GM19193 (cell line): ENCODE results near the gene PHF21A.
A peak's percentile ranks its signal among the peaks of the same experiment; 100 is the strongest.

Experiments used
- POLR2A ChIP-seq: IDR thresholded peaks from 4 replicates; pipeline ENCODE4 v1.6.1; 2011; ENCODE audit not compliant: insufficient read depth, insufficient read length; ENCODE audit errors: extremely low read depth

The PHF21A gene

DNA sequence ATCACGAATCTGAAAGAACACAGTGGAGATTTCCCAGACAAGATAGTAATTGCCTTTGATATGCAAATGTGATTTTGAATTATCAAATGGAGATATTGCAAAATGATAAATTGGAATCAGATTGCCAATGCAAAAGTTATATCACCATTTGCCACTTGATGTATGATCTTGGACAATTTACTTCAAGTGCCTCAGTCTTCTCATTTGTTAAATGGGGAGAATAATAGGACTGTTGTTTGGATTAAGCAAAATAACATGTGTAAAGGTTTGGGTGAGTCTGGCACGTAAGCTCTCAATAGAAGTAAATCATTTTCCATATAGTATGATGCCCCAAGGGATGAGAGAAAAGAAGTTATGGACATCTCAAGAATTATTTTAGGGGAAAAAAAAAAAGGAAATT lies 7.9 kb upstream of the PHF21A start:
- no peak for TF ChIP-seq POLR2A

DNA sequence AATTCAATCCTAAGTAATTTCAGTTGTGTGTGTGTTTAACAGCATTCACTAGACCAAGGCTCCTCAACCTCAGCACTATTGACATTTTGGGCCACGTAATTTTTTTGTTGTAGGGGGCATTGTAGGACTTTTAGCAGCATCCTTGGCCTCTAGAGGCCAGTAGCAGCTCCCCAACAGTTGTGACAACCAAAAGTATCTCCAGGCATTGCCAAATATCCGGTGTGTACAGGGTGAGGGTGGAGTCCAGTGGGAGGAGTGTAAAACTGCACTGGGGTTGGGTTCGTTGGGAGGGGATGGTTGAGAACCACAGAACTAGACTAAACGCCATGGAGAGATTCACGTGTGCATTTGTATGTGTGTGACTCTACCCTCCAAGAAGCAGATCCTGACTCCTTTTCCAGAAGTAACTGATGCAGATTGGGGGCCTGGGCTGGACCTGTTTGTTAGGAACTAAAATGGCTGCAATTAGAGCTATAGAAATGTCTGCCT lies 5.9 kb upstream of the PHF21A start:
- no peak for TF ChIP-seq POLR2A

DNA sequence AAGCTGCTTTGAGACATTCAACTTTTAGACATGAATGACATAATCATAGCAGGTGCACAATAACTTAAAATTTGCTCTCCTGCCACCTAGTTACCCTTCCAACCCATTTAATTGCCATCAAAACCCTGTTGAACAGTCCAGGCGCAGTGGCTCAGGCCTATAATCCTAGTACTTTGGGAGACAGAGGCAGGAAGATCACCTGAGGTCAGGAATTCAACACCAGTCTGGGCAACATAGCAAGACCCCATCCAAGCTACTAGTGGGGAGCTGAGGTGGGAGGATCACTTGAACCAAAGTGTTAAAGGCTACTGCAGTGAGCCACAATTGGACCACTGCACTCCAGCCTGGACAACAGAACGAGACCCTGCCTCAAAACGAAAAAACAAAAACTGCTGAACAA lies 4.0 kb upstream of the PHF21A start:
- no peak for TF ChIP-seq POLR2A

DNA sequence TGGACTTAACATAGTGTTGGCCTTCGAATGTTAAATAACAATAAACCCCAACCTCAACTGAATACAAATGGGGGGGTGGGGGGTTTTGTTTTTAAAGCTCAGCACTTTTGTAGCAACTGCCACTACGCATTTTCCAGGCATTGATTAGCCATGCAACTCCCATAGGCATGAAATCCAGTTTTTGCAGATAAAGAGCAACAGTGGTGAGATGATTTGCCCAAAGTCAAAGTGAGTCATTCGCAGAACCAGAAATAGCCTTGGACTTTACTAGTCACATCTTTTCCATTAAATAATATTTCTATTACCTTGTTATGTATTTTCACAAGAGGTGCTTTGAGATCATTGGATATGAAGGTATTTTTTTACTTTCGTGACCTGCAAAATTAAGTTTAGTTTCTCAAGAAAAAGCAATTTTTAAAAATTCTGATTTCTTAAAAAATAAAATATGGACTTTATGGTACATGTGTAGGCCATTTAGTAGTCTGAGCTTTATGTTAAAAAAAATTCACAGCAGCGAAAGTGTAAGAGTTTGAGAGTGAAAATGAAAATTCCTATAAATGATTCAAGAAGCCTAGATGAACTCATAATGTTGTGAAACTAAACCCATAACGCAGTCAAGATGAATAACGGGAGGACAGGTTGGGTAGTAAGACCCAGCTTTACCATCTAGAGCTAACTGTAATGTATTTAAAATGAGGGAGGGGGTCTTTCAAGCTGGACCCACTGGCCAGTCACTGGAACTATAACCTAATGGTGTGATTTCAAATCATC lies 1.9 kb upstream of the PHF21A start:
- no peak for TF ChIP-seq POLR2A

DNA sequence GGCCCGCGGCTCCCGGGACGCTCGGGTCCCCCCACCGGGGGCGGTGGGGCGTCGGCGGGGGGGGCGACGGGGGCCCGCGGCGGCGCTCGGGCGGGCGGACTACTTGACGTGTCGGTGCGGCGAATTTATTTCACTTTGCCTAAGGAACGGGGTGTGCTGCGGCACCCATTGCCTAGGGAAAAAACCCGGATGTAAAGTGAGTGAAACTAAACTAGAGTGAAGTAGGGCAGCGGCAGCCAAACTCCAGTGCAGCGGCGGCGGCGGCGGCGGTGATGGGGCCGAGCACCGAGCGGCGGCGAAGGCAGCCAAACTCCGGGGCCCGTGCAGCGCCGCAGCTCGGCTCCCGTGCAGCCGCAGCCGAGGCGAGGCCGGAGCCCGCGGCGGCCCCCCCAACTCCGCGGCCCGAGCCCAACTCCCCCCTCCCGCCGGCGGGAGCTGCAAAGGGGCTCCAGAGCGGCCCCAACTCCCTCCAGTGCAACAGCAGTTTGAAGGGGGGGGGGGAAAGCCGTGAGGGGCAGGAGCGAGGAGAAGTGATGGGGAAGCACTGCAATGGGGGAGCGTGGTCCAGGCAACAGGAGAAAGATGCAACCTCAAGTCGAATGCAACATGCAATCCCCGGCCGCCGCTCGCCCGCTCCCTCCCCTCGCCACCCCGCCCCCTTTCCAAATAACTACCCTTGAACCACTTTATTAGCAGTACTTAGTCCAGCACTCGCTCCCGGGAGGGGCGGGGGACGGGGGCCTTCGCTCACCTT lies 647 bp upstream of the PHF21A start:
- peak; percentile 28 for TF ChIP-seq POLR2A

DNA sequence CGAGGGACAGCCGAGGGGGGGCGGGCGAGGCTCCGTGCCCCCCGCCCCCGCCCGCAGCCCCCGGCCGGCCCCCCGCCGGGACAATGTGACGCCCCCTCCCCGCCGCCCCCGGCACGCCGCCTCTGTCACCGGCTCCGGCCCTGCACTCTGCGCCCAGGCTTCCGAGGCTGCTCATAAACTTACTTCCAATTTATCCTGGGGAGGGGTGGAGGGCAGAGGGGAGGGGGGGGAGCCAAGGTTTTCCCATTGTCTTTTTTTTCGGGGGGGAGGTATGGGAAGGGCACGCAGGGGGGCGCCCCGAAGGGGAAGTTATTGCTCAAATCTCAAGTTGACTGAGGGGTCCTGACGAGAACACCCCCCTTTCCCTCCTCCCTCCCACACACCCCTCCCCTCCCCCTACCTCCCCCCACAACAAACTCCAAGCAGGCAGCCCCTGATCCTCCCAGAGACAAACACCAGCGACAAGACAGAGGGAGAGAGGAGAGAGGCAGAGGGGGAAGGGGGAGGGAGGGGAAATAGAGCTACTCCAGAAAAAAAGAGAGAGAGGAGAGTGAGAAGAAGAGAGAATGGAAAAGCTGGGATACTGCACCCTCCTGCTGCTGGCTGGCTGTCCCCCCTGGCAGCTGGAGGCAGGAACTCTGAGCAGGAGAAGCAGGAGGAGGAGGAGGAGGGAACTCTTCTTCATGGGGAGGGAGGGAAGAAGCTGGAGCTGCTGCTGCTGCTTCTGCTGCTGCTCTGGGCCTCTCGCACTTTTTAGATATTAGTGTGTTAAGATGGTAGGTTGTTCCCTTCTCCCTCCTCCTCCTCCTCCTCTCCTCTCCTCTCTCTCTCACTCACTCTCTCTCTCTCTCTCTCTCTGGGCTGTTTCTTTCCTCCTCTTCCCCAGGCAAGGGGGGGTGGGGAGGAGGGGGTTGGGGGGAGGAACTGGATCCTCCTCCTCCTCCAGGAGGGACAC lies 631 bp downstream of the PHF21A start:
- TF ChIP-seq POLR2A, result no peak

DNA sequence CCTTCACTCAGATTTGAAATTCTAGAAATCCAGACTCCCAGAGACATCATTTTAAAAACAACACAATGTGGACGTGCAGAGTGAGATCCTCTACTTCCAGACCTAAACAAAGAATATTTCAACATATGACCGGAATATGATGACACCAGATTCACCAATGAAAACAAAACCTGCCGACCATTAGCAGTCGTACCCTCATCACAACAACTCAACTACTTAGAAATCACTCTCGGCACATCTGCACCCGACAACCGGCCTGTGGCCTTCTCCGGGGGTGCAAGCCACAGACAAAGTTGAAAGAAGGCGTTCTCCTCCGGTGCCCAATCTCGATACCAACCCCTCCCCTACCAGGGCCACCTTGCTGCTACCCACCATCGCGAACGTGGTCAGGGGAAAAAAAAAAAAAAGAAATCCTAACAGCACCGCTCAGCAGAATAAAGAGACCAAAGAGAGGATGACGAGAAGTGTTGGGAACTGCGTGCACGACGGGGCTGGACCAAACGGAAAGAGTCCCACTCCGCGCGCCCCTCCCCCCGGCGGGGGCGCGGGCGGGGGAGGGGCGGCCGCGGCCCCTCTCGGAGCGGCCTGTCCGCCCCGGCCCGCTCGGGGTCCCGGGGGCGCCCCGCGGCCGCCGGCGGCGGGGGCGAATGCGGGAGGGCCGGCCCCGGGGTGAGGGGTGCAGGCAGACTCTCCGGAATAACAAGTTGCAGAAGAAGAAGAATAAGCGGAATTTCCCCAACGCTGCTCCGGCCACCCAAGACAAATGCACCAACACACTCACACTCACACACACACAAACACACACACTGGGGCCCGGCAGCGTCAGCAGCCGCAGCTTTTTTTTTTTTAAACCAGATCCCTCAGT lies 1.7 kb downstream of the PHF21A start:
- peak; percentile 16 for TF ChIP-seq POLR2A

DNA sequence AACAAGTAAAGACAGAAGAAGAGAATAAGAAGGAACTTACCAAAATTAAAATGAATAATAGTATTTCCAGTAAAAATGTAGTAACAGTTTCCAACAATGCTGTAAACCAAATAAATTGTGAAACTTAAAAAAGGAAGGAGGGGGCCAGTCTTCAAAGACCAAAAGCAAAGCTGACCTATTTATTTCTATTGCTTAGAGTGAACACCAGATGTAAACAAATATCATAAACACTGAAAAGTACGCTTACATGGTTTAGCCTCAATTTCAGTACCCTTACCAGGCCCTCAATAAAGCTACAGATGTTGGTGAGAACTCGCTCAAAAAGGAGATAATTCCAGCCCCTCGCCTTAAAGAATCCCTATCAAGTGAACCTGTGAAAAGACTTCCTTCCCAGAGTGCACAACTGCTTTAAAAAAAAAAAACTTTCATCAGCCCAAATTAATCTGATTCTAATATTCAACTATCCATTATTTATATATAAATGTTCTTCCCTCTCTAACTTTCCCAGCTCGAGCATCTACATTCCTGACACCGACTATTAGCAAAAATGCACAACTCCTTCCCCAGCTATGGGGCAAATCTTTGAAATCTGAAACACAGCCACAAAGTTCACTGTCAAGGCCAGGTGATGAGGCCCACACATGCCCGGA lies 2.4 kb downstream of the PHF21A start:
- TF ChIP-seq POLR2A, result no peak

DNA sequence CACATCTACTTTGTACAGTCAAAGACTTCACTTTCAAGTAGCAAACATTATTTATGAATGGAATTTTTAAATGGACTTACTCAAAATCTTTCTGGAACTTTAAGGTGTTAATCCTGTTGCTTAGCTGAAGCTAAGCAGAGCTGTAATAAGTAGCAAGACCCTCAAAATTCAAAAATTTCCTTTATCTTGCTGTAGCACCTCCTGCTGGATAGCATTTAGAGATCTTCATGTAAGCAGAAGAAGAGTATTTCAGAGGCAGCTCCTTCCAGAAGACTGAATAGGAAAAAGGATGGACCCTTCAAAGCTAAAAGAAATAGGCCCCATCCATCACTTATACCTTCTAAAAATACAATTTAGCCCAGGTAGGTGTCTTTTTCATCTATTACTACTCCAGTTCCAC lies 3.4 kb downstream of the PHF21A start:
- no peak for TF ChIP-seq POLR2A

DNA sequence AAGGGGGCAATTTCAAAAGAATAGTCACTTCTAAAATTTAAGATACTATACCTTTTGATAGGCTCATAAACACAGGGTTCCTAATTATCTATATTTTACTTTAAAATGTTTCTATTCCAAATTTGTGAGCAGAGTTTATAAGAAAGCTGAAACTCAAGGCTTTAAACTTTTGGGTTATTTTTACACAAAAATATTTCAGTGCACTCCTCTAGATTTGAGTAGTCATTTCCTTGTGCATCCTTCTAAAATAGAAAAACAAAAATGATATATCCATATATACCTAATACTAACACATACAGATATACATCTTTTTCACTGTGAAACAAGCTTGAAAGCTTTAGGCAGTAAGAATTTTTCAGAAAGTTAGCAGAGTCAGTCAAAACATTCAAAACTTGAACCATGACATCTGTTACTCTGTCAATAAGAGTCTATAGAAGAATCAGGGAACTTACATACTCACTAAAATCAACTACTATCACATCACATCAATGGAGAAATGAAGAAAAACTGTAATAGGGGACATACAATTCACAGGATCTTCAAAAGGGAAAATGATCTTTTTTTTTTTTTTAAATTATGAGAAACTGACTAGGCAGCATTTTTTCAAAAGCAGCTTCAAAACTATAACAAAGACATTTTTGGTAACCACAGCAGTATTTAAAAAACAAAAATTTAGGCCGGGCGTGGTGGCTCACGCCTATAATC lies 5.1 kb downstream of the PHF21A start:
- no peak for TF ChIP-seq POLR2A

DNA sequence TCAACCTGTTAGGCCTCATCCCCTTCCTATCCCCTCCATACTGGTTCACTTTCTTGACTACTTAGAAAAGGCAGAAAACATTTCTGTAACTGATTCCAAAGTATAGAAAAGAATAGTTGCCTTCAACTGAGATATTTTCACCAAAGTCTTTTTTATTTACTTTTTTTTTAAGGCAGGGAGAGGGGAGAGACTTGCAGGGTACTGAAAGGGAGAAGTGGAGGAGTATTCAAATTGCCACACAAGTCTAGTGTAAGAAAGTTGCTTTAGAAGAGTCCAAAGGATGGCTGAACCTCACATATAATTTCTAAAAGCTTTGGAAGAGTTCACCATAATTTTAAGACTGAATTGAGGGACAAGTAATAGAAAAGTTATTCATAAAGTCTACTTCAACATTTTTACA lies 6.3 kb downstream of the PHF21A start:
- no peak for TF ChIP-seq POLR2A

DNA sequence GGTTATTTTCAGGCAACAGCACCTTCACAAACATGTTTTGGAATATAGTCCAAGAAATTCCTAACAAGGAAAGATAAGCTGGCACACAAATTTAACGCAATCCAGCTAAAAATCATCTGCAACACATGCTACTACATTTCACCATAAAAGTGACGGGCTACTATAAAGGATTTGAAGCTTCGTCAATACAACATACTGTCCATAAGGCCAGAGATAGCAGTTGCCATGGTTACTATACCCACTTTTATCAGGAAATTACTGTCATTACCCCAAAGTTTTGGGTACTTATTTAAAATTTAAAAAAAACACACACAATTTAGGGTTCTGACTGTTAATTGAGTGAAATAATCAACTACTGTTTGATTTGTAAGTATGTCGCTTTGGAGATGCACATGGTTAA lies 6.9 kb downstream of the PHF21A start:
- no peak for TF ChIP-seq POLR2A

DNA sequence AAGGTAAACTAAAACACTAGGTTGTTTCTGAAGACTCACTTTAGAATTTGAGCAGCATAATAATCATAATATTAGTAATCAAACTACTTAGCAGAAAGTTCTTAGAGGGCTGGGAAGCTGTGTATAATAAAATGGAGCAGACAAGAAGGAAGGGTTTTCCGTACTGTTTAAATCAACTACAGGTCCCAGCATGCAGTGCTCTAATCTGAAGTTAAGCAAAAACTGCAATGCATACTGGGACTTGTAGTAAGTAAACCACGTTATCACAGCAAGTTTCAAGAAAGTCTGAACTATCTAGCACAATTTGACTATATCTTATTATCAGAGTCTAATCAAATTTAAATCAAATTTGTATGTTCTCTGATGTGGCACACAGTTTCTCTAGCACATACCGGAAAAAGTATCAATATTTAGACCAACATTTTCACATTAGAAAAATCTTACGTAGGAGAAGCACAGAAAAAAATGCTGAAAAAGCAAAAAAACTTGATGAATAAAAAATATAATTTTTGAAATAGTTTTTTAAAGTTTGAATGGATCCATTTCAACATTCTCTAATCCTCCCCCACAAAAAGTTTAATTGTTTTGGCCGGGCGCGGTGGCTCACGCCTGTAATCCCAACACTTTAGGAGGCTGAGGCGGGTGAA lies 8.2 kb downstream of the PHF21A start:
- no peak for TF ChIP-seq POLR2A

DNA sequence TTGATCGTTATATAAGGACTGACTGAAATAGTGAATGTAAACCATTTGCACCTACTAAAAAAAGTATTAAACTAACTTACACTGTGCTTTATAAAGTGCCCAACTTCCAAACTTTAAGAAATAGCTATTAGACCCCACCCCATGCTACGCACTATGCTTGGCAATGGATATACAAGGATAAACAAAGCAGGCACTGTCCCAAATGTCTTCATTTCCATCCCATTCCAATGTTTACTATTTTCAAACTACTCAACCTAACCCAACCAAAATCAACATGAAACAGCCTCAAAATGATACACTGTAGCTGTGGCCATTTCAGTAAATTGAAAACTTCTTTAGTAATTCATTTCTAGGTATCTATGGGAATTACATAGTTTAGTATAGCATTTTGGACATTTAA lies 12.5 kb downstream of the PHF21A start:
- TF ChIP-seq POLR2A, result no peak
